ENCODE results near the gene ZNF763. TPM values are rescaled to one million over a fixed set of nuclear protein-coding genes. Genes with fewer than 3 reads are reported as not detected.

The ZNF763 gene
- total RNA-seq, 1 donor from 2014 or later: not detected

- no peak for TF ChIP-seq EZH2 (IDR thresholded peaks at IDR 0.05; ENCODE audit: insufficient read depth, low read length)
- TF ChIP-seq CTCF (IDR thresholded peaks at IDR 0.05; ENCODE audit: insufficient read depth, low read depth, low read length): no peak
- Histone ChIP-seq H2AFZ (ENCODE audit: low read depth, low read length) (no peak overlapping the region), H3K4me3 (ENCODE audit: insufficient read depth, low read depth, low read length) (no peak overlapping the region), H3K9me3 (ENCODE audit: insufficient read depth, low read depth, low read length) (peaks cover 64% of the 10 kb centered on the region), H3K4me2 (ENCODE audit: low read length) (no peak overlapping the region), H3K36me3 (ENCODE audit: insufficient read depth, low read length) (peaks cover 17% of the 10 kb centered on the region), H3K27ac (ENCODE audit: low read depth, low read length) (no peak overlapping the region), H3K4me1 (ENCODE audit: insufficient read depth, low read length) (no peaks in the 10 kb centered on the region), H3K79me2 (ENCODE audit: insufficient read depth, low read length) (no peaks in the 10 kb centered on the region), H3K9ac (ENCODE audit: low read length) (no peak overlapping the region), H3K27me3 (ENCODE audit: insufficient read depth, low read length) (no peaks in the 10 kb centered on the region), H4K20me1 (ENCODE audit: insufficient read depth, low read length) (no peaks in the 10 kb centered on the region)
- H3K9me3 Mint-ChIP-seq (ENCODE audit: unreplicated experiment): peaks cover 33% of the 10 kb centered on the region
- FAIRE-seq: no peak
- H3K27ac Mint-ChIP-seq (ENCODE audit: unreplicated experiment): no peak overlapping the region
- DNase-seq (ENCODE audit: low read depth): no peak
- H3K27me3 Mint-ChIP-seq (ENCODE audit: low read depth, unreplicated experiment): no peaks in the 10 kb centered on the region
- H3K4me3 Mint-ChIP-seq (ENCODE audit: unreplicated experiment): no peak overlapping the region
- no peaks in the 10 kb centered on the region for H3K4me1 Mint-ChIP-seq (ENCODE audit: low read depth, unreplicated experiment)
- H3K36me3 Mint-ChIP-seq (ENCODE audit: low read depth, unreplicated experiment): no peaks in the 10 kb centered on the region
Measured at GRCh38 chr19:12015753-12016116, 50.9 kb downstream of the ZNF763 start.

Other genes starting within 250 kb of the ZNF763 start
- gene ZNF823, start 226.1 kb upstream of the ZNF763 start, total RNA-seq: 2.2 and 5.4 TPM in 2 replicates
- not detected in 2 replicates for gene ZNF441, start 198.0 kb upstream of the ZNF763 start, total RNA-seq
- gene ZNF491, start 166.5 kb upstream of the ZNF763 start, total RNA-seq: not detected in 2 replicates
- not detected in 2 replicates for gene ZNF440, start 150.8 kb upstream of the ZNF763 start, total RNA-seq
- not detected in 2 replicates for gene ZNF439, start 116.3 kb upstream of the ZNF763 start, total RNA-seq
- gene ZNF69, start 77.3 kb upstream of the ZNF763 start, total RNA-seq: not detected in 2 replicates
- not detected in 2 replicates for gene ZNF700, start 39.9 kb upstream of the ZNF763 start, total RNA-seq
- not detected in 2 replicates for gene ZNF433, start 70.6 kb downstream of the ZNF763 start, total RNA-seq
- not detected in 2 replicates for gene ZNF878, start 87.9 kb downstream of the ZNF763 start, total RNA-seq
- gene ZNF844, start 99.7 kb downstream of the ZNF763 start, total RNA-seq: not detected in 2 replicates
- gene ZNF20, start 175.3 kb downstream of the ZNF763 start, total RNA-seq: 7.5 and 8.2 TPM in 2 replicates
- gene ZNF625, start 191.7 kb downstream of the ZNF763 start, total RNA-seq: 13.7 and 16.1 TPM in 2 replicates
- 8.3 and 11.1 TPM in 2 replicates for gene ZNF136, start 198.1 kb downstream of the ZNF763 start, total RNA-seq